ENCODE results near the gene DAB1. TPM values are rescaled to one million over a fixed set of nuclear protein-coding genes. Genes with fewer than 3 reads are reported as not detected.

Gene DAB1
- total RNA-seq, 1 experiment from 2014 or later: not detected

DNA sequence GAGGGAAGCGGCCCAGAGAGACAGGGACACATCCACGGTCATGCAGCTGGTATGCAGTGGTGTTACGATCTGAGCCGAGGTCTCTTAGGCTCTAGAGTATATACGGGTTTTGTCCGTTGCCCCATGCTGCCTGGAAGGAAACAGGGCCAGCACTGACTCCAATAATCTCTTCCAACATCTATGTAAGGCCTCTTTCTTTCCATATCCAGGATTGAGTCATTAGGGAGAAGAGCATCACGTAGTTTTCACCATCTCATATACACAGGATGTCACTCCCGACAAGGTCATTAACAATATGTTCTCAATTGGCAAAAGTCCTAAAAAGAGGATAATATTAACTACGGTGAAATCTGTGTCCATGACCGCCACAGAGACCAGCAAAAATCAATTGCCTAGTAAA lies 462.4 kb downstream of the DAB1 start:
- DNase-seq (ENCODE audit: low read depth in 1 of 2, low spot score in 2 of 2): no peak

DNA sequence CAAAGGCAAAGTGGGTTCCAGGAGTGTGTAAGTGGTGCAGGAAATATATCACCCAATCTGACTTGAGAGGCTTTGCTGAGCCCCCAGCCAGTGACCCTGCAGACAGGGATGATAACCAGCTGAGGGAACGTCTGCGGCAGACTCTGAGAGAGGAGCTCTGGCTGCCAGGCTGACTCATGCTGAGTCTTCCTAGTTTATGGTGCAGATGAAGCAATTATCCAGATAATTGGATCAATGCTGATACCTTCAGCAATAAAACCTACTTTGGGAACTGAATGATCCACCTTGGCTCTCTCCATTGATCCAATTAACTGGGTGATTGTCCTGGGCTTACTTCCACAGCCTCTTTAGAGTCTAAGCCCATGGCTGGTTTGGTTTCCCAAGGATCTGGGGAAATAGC lies 465.3 kb downstream of the DAB1 start:
- no peak for DNase-seq (ENCODE audit: low read depth in 1 of 2, low spot score in 2 of 2)

More for the DNA sequence above, 462.4 kb downstream of the DAB1 start:
- no peak overlapping the region for H3K27ac ChIP-seq
- H3K4me1 ChIP-seq (replicated peaks): no peaks in the 10 kb centered on the region
- no peaks in the 10 kb centered on the region for H3K9me3 ChIP-seq (replicated peaks)
- no peaks in the 10 kb centered on the region; the same call in 1 of the 2 replicates for H3K27me3 ChIP-seq (replicated peaks)
- no peak overlapping the region for H3K4me3 ChIP-seq
- no peaks in the 10 kb centered on the region for H3K36me3 ChIP-seq

DNA sequence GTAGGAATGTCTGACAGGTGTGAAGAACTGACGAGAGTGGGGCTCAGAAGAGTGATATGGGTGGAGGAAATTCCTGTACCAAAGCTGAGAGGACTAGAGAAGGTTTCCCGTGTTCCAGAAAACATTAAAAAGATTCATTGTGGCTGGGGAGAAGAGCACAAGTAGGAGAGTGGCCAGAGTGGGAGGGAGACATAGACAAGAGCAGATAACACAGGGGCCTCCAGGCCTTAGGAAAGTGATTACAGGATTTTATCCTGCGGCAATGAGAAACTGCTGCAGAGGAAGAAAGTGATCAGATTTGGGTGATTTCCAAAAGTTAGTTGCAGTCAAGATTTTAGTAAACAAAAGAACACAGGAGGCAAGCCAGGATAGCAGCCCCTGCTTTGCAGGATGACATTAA lies 465.9 kb downstream of the DAB1 start:
- Histone ChIP-seq H3K36me3 (no peaks in the 10 kb centered on the region), H3K4me3 (no peak overlapping the region), H3K27me3 (replicated peaks) (no peaks in the 10 kb centered on the region; the same call in 1 of the 2 replicates), H3K4me1 (replicated peaks) (no peaks in the 10 kb centered on the region), H3K9me3 (replicated peaks) (no peaks in the 10 kb centered on the region), H3K27ac (no peak overlapping the region)
- DNase-seq (ENCODE audit: low read depth in 1 of 2, low spot score in 2 of 2): no peak

More for the DNA sequence above, 465.3 kb downstream of the DAB1 start:
- no peaks in the 10 kb centered on the region for H3K4me1 ChIP-seq (replicated peaks)
- no peak overlapping the region for H3K27ac ChIP-seq
- no peaks in the 10 kb centered on the region; the same call in 1 of the 2 replicates for H3K27me3 ChIP-seq (replicated peaks)
- H3K36me3 ChIP-seq: no peaks in the 10 kb centered on the region
- no peak overlapping the region for H3K4me3 ChIP-seq
- H3K9me3 ChIP-seq (replicated peaks): no peaks in the 10 kb centered on the region

DNA sequence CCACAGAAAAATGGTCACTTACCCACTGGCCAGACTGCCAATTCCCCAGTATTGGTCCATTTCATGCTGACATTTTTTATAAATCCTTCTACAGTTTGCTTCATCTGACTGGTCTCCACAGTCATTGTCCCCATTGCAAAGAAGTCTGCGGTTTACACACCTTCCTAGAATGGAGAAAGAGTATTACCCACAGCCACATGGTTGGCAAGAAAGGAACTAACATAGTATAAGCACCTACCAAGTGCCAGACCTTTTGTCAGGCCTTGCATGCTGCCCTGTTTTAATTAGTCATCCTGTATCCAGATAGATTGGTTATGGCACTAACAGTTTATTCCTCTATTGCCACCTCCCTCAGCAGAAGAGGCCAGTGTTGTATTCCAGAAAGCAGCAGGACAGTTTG lies 469.2 kb downstream of the DAB1 start:
- Histone ChIP-seq H3K27me3 (replicated peaks) (no peaks in the 10 kb centered on the region; the same call in 1 of the 2 replicates), H3K9me3 (replicated peaks) (no peaks in the 10 kb centered on the region), H3K36me3 (no peaks in the 10 kb centered on the region), H3K4me1 (replicated peaks) (no peaks in the 10 kb centered on the region), H3K27ac (no peak overlapping the region), H3K4me3 (no peak overlapping the region)
- DNase-seq (ENCODE audit: low read depth in 1 of 2, low spot score in 2 of 2): no peak

DNA sequence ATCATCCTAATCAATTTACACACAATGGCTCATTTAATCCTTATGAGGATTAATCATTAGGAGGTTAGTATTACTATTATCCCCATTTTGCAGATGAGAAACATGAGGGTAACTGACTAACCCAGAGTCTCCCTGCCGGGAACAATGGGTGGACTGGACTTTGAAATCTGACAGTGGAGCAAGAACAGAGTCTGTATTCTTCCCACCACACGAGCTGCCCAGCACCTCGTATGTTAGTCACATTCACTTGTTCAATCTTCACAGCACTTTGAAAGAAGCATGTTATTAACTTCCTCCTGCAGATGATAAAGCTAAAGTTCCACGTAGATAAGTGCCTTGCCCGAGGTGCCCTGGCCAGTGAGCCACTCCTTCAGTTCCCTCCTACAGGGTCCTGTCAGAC lies 470.5 kb downstream of the DAB1 start:
- Histone ChIP-seq H3K9me3 (replicated peaks) (no peaks in the 10 kb centered on the region), H3K4me1 (replicated peaks) (no peaks in the 10 kb centered on the region), H3K27ac (no peak overlapping the region), H3K27me3 (replicated peaks) (no peaks in the 10 kb centered on the region), H3K4me3 (no peak overlapping the region), H3K36me3 (no peaks in the 10 kb centered on the region)
- DNase-seq (ENCODE audit: low read depth in 1 of 2, low spot score in 2 of 2): no peak

DNA sequence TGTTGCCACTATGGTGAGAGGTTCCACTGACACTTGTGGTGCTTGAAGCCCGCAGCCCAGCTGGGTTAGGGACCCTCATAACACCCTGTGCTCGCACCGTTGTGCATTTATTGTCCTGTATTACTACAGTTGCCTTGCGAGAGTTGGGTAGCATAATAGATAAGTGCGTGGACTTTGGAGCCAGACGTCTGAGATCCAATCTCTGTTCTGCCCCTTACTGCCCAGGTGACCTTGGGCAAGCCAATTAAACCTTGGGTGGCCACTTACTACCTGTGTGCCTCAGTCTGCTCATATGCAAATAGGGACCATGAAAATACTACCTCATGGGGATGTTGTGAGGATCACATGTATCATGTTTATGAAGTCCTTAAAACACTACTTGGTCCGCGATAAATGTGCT lies 471.4 kb downstream of the DAB1 start:
- no peaks in the 10 kb centered on the region for H3K4me1 ChIP-seq (replicated peaks)
- no peaks in the 10 kb centered on the region for H3K9me3 ChIP-seq (replicated peaks)
- H3K27me3 ChIP-seq (replicated peaks): no peaks in the 10 kb centered on the region
- no peaks in the 10 kb centered on the region for H3K36me3 ChIP-seq
- no peak overlapping the region for H3K4me3 ChIP-seq
- no peak overlapping the region for H3K27ac ChIP-seq
- DNase-seq (ENCODE audit: low read depth in 1 of 2, low spot score in 2 of 2): no peak

DNA sequence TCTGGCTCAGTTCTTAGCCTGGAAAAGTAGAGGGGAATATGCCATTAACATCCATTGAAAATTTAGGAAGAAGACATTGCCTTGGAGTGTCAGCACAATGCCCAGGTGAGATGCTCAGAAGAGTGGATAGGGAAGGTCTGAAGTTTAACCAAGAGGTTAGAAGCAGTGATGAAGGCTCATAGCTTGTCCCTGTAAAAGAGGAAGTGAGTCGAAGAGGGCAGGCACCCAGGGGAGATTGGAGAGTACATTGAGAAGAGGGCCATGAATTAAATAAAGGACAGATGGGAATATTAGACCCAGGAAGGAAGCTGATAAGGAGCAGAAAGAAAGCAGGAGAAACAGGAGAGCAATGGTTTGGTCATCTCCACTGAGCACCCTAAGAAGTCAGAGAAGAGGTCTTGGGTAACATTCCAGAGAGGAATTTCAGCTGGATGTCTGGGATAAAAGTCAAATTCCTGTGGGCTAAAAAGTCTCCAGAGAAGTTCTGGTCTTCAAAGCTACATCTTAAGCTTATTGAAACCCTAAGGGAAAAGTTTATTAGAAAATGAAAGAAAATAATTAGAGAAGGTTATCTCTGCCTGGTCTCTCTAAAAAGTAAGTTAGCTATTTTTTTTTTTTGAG lies 475.3 kb downstream of the DAB1 start:
- Histone ChIP-seq H3K9me3 (replicated peaks) (no peaks in the 10 kb centered on the region), H3K36me3 (no peaks in the 10 kb centered on the region), H3K27me3 (replicated peaks) (no peaks in the 10 kb centered on the region), H3K4me1 (replicated peaks) (no peaks in the 10 kb centered on the region), H3K4me3 (no peak overlapping the region), H3K27ac (no peak overlapping the region)
- no peak for DNase-seq (ENCODE audit: low read depth in 1 of 2, low spot score in 2 of 2)
